Mesothelial cell of epicardium (in vitro differentiated cells): ENCODE results near the gene ADRA1B. TPM values are rescaled to one million over a fixed set of nuclear protein-coding genes. Genes with fewer than 3 reads are reported as not detected.

Experiments used
- DNase-seq, 2 experiments: peaks; one replicate each; pipeline ENCODE4 v3.0.0; 2021; ENCODE audit warnings: low spot score in 2 of 2; ENCODE audit not compliant: unreplicated experiment in 2 of 2
- H3K27ac Mint-ChIP-seq: 2 replicates; pipeline ENCODE4 v1.8.0; 2021; ENCODE audit warnings: mixed read lengths
- H3K27me3 Mint-ChIP-seq: 2 replicates; pipeline ENCODE4 v1.8.0; 2021; ENCODE audit warnings: low read depth, mixed read lengths
- H3K36me3 Mint-ChIP-seq: 2 replicates; pipeline ENCODE4 v1.8.0; 2021; ENCODE audit warnings: mixed read lengths
- H3K4me1 Mint-ChIP-seq: 2 replicates; pipeline ENCODE4 v1.8.0; 2021; ENCODE audit warnings: mixed read lengths
- H3K4me3 Mint-ChIP-seq: 2 replicates; pipeline ENCODE4 v1.8.0; 2021; ENCODE audit warnings: mild to moderate bottlenecking, moderate library complexity, mixed read lengths
- H3K9me3 Mint-ChIP-seq: 2 replicates; pipeline ENCODE4 v1.8.0; 2021; ENCODE audit warnings: mixed read lengths
- total RNA-seq: library from RNA; stranded (reverse); gene quantifications from 3 replicates; pipeline ENCODE4 v1.2.1, GENCODE V29; 2021
- TF ChIP-seq, protein P1 (sequence below): fragments of 200-600 bp; sonication (generic); IDR thresholded peaks from one replicate; pipeline ENCODE4 v1.5.0; 2021; ENCODE audit warnings: antibody characterized with exemption; ENCODE audit not compliant: unreplicated experiment

Gene ADRA1B
- total RNA-seq = 2.4 to 2.6 TPM (median 2.5 TPM) in 3 replicates

DNA sequence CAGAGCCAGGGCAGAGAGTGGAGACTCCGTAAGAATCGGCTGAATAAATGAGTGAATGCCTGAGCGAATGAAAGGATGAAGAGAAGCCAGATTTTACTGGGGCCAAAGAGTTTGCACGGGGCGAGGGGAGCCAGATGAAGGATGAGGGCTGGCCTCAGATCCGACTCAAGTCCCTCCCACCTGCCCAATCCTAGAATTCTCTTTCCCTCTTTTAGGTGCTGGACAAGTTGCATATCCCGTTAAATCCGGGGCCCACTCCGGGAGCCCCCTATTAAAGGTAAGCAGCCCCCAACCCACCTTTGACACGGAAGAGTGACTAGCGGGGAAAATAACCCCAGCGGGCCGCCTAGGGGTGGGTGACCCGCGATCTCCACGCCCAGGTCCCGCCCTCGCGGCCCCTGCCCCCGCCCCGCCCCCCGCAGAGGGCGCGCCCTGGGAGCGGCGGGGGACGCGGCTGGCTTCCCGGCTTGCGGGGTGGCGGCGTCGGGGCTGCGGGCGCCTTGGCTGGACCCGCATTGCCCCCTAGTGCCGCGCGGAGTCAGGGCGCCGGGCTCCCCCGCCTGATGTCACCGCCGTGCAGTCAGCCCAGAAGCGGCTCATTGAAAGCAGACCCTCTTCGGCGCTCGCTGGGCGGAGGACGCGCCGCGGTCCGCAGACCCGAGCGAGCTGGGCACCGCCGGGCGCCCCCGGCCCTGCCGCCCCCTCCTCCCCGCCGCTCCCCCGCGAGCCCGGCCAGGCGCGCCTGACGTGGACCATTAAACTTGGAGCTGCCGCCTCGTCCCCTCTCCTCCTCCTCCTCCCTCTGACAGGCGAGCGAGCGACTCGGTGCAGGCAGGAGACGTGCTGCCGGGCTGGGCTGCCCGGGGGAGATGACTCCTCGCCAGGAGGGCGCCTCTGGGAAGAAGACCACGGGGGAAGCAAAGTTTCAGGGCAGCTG, at the start of gene ADRA1B:
Gene ADRA1B, plus strand, starts transcription at position 579 of the 937 bp plus-strand sequence. CDS start 424 bp downstream, outside the sequence.
- Mint-ChIP-seq H3K27me3 (peaks cover 25% of the 10 kb centered on the region), H3K4me3 (peak within 1 kb of the TSS; percentile 71), H3K27ac (peak within 1 kb of the TSS; percentile 13), H3K36me3 (no peaks in the 10 kb centered on the region), H3K9me3 (no peaks in the 10 kb centered on the region), H3K4me1 (peaks cover 52% of the 10 kb centered on the region)
- TF ChIP-seq, protein P1, sequence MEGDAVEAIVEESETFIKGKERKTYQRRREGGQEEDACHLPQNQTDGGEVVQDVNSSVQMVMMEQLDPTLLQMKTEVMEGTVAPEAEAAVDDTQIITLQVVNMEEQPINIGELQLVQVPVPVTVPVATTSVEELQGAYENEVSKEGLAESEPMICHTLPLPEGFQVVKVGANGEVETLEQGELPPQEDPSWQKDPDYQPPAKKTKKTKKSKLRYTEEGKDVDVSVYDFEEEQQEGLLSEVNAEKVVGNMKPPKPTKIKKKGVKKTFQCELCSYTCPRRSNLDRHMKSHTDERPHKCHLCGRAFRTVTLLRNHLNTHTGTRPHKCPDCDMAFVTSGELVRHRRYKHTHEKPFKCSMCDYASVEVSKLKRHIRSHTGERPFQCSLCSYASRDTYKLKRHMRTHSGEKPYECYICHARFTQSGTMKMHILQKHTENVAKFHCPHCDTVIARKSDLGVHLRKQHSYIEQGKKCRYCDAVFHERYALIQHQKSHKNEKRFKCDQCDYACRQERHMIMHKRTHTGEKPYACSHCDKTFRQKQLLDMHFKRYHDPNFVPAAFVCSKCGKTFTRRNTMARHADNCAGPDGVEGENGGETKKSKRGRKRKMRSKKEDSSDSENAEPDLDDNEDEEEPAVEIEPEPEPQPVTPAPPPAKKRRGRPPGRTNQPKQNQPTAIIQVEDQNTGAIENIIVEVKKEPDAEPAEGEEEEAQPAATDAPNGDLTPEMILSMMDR = peak; percentile 41
- DNase-seq = peak; percentile 59 to 83

DNA sequence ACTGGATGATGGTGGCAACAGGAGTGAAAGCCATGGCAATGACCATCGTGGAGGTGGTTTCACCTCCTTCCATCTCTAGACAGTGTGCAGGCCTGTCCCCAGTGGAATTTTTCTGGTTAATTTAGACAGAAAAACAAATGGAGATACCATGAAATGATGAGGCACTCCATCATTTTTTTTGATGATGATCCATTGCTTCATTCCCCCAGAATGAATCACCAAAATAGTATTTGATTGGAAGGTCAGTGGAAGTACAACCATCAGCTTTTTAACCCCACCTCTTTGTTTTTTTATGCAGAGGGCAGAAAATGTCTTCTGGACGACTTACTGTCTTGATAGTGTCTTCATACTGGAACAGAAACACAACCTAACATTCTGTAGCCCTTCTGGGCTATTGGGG, 42.6 kb upstream of the ADRA1B start:
- no peaks in the 10 kb centered on the region for H3K9me3 Mint-ChIP-seq
- no peak overlapping the region for H3K4me3 Mint-ChIP-seq
- TF ChIP-seq, protein P1 = no peak
- H3K4me1 Mint-ChIP-seq = peaks cover 17% of the 10 kb centered on the region
- peaks cover 6% of the 10 kb centered on the region for H3K27me3 Mint-ChIP-seq
- no peak for DNase-seq
- H3K27ac Mint-ChIP-seq = no peak overlapping the region
- H3K36me3 Mint-ChIP-seq = no peaks in the 10 kb centered on the region

DNA sequence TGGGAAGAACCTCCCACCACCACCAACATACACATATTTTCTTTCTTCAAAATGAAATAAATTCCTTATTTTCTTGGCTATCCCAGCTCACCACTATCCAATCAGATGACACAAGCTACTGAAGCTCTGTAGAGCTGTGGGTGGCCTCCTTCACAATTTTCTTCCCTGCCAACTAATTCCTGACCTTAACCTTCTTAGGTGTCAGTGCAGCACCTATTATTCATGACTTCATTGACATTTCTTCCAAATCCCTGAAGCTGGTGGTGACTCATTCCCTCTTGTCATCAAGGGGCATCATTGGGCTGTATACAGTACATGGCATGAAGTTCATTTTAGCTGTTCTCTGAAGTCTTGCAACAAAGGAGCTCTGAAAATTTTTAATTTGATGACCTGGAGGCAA, 42.0 kb upstream of the ADRA1B start:
- H3K36me3 Mint-ChIP-seq = no peaks in the 10 kb centered on the region
- peaks cover 6% of the 10 kb centered on the region for H3K27me3 Mint-ChIP-seq
- H3K9me3 Mint-ChIP-seq = no peaks in the 10 kb centered on the region
- peaks cover 22% of the 10 kb centered on the region for H3K4me1 Mint-ChIP-seq
- no peak for DNase-seq
- TF ChIP-seq, protein P1 = no peak
- no peak overlapping the region for H3K4me3 Mint-ChIP-seq
- H3K27ac Mint-ChIP-seq = no peak overlapping the region

DNA sequence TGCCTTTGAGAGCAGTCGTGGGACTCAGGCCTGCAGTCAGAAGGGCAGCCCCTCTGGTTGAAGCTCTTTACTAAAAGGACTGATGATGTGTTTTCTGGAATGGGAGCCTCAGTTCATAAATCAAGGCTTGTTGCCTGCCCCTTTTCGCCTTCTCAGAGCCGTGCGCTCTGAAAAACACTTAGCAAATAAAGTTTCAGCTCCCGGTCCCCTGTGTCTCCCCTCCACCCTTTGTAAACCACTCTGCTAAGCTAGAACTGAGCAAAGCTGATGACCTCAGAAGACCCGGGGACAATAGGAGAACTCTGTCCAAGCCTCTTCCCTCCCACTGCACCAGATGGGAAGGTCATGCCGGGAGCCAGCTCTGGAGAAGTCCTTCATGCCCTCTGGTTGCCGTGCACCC, 39.3 kb upstream of the ADRA1B start:
- no peak for DNase-seq
- TF ChIP-seq, protein P1 = no peak
- Mint-ChIP-seq H3K27ac (no peak overlapping the region), H3K36me3 (no peaks in the 10 kb centered on the region), H3K4me1 (peaks cover 25% of the 10 kb centered on the region), H3K9me3 (no peaks in the 10 kb centered on the region), H3K27me3 (peaks cover 5% of the 10 kb centered on the region), H3K4me3 (no peak overlapping the region)

DNA sequence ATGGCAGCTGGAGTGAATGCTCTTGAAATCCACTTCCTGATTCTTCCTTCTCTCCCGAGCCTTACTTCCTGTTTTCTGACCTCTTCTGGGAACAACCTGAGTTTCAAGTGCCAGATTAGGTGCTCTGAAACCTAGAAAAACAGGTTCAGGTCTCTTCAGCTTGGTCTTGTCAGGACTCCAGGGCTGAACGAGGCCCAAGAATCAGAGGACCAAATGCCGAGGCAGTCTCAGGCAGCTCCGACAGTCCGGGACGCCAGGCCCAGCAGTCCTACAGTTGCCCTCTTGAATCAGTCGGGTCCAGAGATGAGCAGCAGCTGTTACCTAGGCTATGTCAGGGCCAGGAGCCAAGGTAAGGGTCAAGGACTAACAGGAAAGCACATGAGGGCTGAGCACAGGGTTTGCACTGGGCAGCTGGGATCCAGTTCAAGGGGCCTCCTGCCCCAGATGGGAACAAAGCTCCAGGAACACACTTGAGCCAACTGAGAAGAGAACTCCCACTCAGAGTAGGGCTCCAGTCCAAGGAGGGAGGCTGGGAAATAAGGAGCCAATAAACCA, 38.3 kb upstream of the ADRA1B start:
- Mint-ChIP-seq H3K27me3 (peaks cover 8% of the 10 kb centered on the region), H3K36me3 (no peaks in the 10 kb centered on the region), H3K4me3 (no peak overlapping the region), H3K4me1 (peaks cover 25% of the 10 kb centered on the region), H3K9me3 (no peaks in the 10 kb centered on the region), H3K27ac (no peak overlapping the region)
- TF ChIP-seq, protein P1 = no peak
- no peak for DNase-seq
